Measurements from ENCODE around the gene ADARB1. TPM values are rescaled to one million over a fixed set of nuclear protein-coding genes. Genes with fewer than 3 reads are reported as not detected.

ADARB1 gene
- total RNA-seq, 4 donors from 2014 or later: 3.4 to 15.6 (median 5.7) TPM

DNA sequence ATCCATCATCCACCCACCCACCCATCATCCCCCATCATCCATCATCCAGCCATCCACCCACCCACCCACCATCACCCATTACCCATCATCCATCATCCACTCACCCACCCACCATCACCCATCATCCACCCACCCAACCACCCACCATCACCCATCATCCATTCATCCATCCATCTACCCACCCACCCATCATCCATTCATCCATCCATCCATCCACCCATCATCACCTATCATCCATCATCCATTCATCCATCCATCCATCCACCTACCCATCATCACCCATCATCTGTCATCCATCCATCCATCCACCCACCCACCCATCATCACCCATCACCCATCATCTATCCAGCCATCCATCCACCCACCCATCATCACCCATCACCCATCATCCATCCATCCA is 81.5 kb downstream of the ADARB1 start:
- intact Hi-C loops (cut with DNase I): no loop called here
- Histone ChIP-seq H3K4me3 (no peak overlapping the region), H3K4me1 (peaks cover 5 to 37% (median 10%) of the 10 kb centered on the region in 3 donors), H3K27me3 (no peaks in the 10 kb centered on the region), H3K9me3 (no peaks in the 10 kb centered on the region), H3K36me3 (no peaks in the 10 kb centered on the region), H3K27ac (no peak overlapping the region)
- TF ChIP-seq POLR2A (IDR thresholded peaks at IDR 0.05): no peak
- TF ChIP-seq, protein P1, sequence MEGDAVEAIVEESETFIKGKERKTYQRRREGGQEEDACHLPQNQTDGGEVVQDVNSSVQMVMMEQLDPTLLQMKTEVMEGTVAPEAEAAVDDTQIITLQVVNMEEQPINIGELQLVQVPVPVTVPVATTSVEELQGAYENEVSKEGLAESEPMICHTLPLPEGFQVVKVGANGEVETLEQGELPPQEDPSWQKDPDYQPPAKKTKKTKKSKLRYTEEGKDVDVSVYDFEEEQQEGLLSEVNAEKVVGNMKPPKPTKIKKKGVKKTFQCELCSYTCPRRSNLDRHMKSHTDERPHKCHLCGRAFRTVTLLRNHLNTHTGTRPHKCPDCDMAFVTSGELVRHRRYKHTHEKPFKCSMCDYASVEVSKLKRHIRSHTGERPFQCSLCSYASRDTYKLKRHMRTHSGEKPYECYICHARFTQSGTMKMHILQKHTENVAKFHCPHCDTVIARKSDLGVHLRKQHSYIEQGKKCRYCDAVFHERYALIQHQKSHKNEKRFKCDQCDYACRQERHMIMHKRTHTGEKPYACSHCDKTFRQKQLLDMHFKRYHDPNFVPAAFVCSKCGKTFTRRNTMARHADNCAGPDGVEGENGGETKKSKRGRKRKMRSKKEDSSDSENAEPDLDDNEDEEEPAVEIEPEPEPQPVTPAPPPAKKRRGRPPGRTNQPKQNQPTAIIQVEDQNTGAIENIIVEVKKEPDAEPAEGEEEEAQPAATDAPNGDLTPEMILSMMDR (IDR thresholded peaks at IDR 0.05): no peak
- DNase-seq: no peak

DNA sequence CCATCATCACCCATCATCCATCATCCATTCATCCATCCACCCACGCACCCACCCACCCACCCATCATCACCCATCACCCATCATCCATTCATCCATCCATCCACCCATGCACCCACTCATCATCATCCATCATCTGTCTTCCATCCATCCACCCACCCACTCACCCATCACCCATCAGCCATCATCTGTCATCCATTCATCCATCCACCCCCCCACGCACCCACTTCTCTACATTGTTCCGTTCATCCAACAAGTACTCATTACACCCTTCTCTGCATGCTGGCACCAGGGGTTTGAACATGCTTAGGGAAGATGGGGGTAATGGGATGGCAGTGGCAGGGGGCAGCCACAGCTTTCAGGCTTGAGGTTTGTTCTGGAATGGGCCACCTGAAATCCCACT is 82.1 kb downstream of the ADARB1 start:
- peaks cover 4 to 37% (median 6%) of the 10 kb centered on the region in 3 donors for H3K4me1 ChIP-seq
- no peak for TF ChIP-seq POLR2A (IDR thresholded peaks at IDR 0.05)
- TF ChIP-seq, protein P1 (IDR thresholded peaks at IDR 0.05): no peak
- intact Hi-C loops (cut with DNase I): no loop called here
- no peak overlapping the region for H3K27ac ChIP-seq
- no peaks in the 10 kb centered on the region for H3K9me3 ChIP-seq
- H3K36me3 ChIP-seq: no peaks in the 10 kb centered on the region
- no peaks in the 10 kb centered on the region for H3K27me3 ChIP-seq
- 90 to 95% methylated on average over 3 of the region's 3 CpGs for WGBS, 2 donors
- DNase-seq: no peak
- no peak overlapping the region for H3K4me3 ChIP-seq

DNA sequence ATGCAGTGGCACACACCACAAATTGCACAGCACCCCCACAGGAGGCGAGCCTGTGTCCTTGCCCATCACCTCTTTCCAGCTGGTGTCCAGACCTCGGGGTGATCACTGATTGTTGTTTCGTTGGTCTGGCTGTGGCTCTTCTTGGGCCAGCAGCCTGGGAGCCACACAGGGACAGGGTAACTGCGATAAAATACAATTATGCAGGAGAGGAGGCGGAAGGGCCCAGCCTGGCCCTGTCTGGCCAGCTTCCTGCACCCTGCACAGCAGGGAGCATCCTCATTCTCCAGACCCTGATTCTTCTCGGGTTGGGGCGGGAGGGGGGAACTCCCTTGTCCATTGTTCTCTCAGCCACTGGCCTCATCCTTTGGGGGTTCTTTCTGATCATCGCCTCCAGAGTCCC is 83.6 kb downstream of the ADARB1 start:
- intact Hi-C loops (cut with DNase I): no loop called here
- Histone ChIP-seq H3K4me3 (no peak overlapping the region), H3K36me3 (no peaks in the 10 kb centered on the region), H3K4me1 (peaks cover 0 to 24% (median 4%) of the 10 kb centered on the region in 3 donors), H3K9me3 (no peaks in the 10 kb centered on the region), H3K27ac (no peak overlapping the region), H3K27me3 (no peaks in the 10 kb centered on the region)
- 84 to 87% methylated on average over 7 to 8 of the region's 8 CpGs for WGBS, 2 donors
- no peak for DNase-seq
- TF ChIP-seq POLR2A (IDR thresholded peaks at IDR 0.05): no peak
- TF ChIP-seq, protein P1 (IDR thresholded peaks at IDR 0.05): no peak

DNA sequence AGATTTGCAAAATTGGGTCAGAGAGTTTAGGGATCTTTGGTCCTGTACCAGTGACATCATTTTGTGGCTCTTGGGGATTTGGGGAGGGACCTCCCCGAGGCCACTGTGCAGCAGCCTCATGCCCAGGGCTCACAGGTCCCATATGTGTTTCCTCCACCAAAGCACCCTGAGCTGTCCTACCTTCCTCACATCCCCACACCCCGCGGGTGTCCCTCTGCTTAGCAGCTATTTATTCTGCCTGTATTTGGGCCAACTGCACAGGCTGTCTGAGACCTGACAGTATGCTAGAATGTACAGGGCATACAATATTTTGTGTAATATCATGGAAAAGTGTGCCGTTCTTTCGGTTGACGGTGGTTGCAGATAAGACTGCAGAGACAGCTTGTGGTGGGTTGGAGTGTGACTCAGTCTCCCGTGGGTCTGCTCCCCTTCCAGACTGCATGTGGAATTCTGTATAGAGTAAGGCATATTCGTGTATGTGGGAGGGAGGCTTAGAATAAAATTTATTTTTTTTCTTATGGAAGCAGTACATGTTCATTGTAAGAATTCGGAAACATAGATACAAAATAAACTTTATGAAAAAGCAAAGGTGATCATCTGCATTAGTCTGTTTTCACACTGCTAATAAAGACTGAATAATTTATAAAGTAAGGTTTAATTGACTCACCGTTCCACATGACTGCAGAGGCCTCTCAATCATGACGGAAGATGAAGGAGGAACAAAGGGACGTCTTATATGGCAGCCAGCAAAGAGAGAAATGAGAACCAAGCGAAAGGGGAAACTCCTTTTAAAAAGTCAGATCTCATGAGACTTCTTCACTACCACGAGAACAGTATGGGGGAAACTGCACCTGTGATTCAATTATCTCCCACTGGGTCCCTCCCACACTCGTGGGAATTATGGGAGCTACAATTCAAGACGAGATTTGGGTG is 84.4 kb downstream of the ADARB1 start:
- H3K27ac ChIP-seq: no peak overlapping the region
- H3K36me3 ChIP-seq: no peaks in the 10 kb centered on the region
- TF ChIP-seq POLR2A (IDR thresholded peaks at IDR 0.05): no peak
- TF ChIP-seq, protein P1 (IDR thresholded peaks at IDR 0.05): no peak
- H3K4me1 ChIP-seq: peaks cover 0 to 19% (median 4%) of the 10 kb centered on the region in 3 donors
- no peak for DNase-seq
- 58 to 73% methylated on average over 15 to 16 of the region's 16 CpGs for WGBS, 2 donors
- no peaks in the 10 kb centered on the region for H3K9me3 ChIP-seq
- no peaks in the 10 kb centered on the region for H3K27me3 ChIP-seq
- intact Hi-C loops (cut with DNase I): no loop called here
- no peak overlapping the region for H3K4me3 ChIP-seq

DNA sequence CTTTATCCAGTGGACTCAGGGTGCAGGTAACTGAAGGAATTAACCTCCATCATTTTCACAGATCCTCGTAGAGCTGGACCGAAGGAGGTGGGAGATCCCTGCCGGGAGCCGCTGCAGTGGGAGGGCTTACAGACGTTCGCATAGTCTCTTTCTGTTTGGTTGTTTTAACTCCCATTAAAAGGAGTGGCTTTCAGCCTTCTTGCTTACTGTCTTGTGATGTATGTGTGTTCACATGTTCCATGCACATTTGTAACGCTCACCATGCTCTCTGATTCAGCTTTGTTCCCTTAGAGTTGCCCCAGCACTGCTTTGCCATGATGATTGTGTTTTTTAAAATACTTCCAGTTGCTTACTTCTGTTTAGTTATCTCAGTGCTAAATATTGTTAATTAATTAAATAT is 85.8 kb downstream of the ADARB1 start:
- H3K27me3 ChIP-seq: no peaks in the 10 kb centered on the region
- no peaks in the 10 kb centered on the region for H3K36me3 ChIP-seq
- H3K9me3 ChIP-seq: no peaks in the 10 kb centered on the region
- TF ChIP-seq, protein P1 (IDR thresholded peaks at IDR 0.05): no peak
- TF ChIP-seq POLR2A (IDR thresholded peaks at IDR 0.05): no peak
- no peak overlapping the region for H3K4me3 ChIP-seq
- WGBS, 2 donors: 98% methylated on average over 7 of the region's 7 CpGs
- no peak overlapping the region for H3K27ac ChIP-seq
- peaks cover 0 to 16% (median 0%) of the 10 kb centered on the region in 3 donors for H3K4me1 ChIP-seq
- DNase-seq: no peak
- intact Hi-C loops (cut with DNase I): no loop called here
